ENCODE measurements around the gene TMED9. TPM values are rescaled to one million over a fixed set of nuclear protein-coding genes. Genes with fewer than 3 reads are reported as not detected.

Gene TMED9
- polyA plus RNA-seq, 1 experiment, result 307 TPM

- Histone ChIP-seq H3K4me3 (ENCODE audit: low read depth, low read length) (no peak overlapping the region), H3K27me3 (ENCODE audit: control insufficient read depth, insufficient read depth, low read length) (peaks cover 11% of the 10 kb centered on the region), H3K9me3 (ENCODE audit: control insufficient read depth, insufficient read depth, low read length) (no peaks in the 10 kb centered on the region), H3K27ac (ENCODE audit: low read depth, low read length) (no peak overlapping the region)
- DNase-seq (ENCODE audit: low read depth, low spot score), result no peak
- CTCF ChIA-PET, result no interaction called here
- POLR2A ChIA-PET, result interaction anchor here (0.9 kb wide), 1 partner anchor 27 kb away, joined by 3 read pairs; no protein-coding TSS in a partner anchor
- no peak for TF ChIP-seq CTCF (IDR thresholded peaks at IDR 0.05; ENCODE audit: low read depth, low read length)
These were observed 27.0 kb upstream of the TMED9 start for GRCh38 chr5:177565046-177565445.

GRCh38 chr5:177568326-177568725 lies 23.7 kb upstream of the TMED9 start:
- H3K9me3 ChIP-seq (ENCODE audit: control insufficient read depth, insufficient read depth, low read length), result no peaks in the 10 kb centered on the region
- no peak for DNase-seq (ENCODE audit: low read depth, low spot score)
- H3K4me3 ChIP-seq (ENCODE audit: low read depth, low read length), result no peak overlapping the region
- TF ChIP-seq CTCF (IDR thresholded peaks at IDR 0.05; ENCODE audit: low read depth, low read length), result no peak
- POLR2A ChIA-PET, result interaction anchor here (0.7 kb wide), 1 partner anchor 92 kb away, joined by 10 read pairs; no protein-coding TSS in a partner anchor
- CTCF ChIA-PET, result no interaction called here
- peaks cover 10% of the 10 kb centered on the region for H3K27me3 ChIP-seq (ENCODE audit: control insufficient read depth, insufficient read depth, low read length)
- no peak overlapping the region for H3K27ac ChIP-seq (ENCODE audit: low read depth, low read length)

GRCh38 chr5:177569894-177570293 lies 22.1 kb upstream of the TMED9 start:
- Histone ChIP-seq H3K27me3 (ENCODE audit: control insufficient read depth, insufficient read depth, low read length) (peaks cover 16% of the 10 kb centered on the region), H3K27ac (ENCODE audit: low read depth, low read length) (no peak overlapping the region), H3K4me3 (ENCODE audit: low read depth, low read length) (no peak overlapping the region), H3K9me3 (ENCODE audit: control insufficient read depth, insufficient read depth, low read length) (no peaks in the 10 kb centered on the region)
- ChIA-PET POLR2A (no interaction called here), CTCF (interaction anchor here (0.8 kb wide), 1 partner anchor 9 kb away, joined by 3 read pairs; no protein-coding TSS in a partner anchor)
- TF ChIP-seq CTCF (IDR thresholded peaks at IDR 0.05; ENCODE audit: low read depth, low read length), result no peak
- DNase-seq (ENCODE audit: low read depth, low spot score), result no peak

- POLR2A ChIA-PET, result no interaction called here
- Histone ChIP-seq H3K9me3 (ENCODE audit: control insufficient read depth, insufficient read depth, low read length) (no peaks in the 10 kb centered on the region), H3K4me3 (ENCODE audit: low read depth, low read length) (no peak overlapping the region), H3K27ac (ENCODE audit: low read depth, low read length) (no peak overlapping the region), H3K27me3 (ENCODE audit: control insufficient read depth, insufficient read depth, low read length) (peaks cover 14% of the 10 kb centered on the region)
- CTCF ChIA-PET, result no interaction called here
- DNase-seq (ENCODE audit: low read depth, low spot score), result no peak
- no peak for TF ChIP-seq CTCF (IDR thresholded peaks at IDR 0.05; ENCODE audit: low read depth, low read length)
These were observed 16.5 kb upstream of the TMED9 start for GRCh38 chr5:177575488-177575887.

- TF ChIP-seq CTCF (IDR thresholded peaks at IDR 0.05; ENCODE audit: low read depth, low read length), result no peak
- H3K27ac ChIP-seq (ENCODE audit: low read depth, low read length), result no peak overlapping the region
- CTCF ChIA-PET, result no interaction called here
- H3K9me3 ChIP-seq (ENCODE audit: control insufficient read depth, insufficient read depth, low read length), result no peaks in the 10 kb centered on the region
- H3K27me3 ChIP-seq (ENCODE audit: control insufficient read depth, insufficient read depth, low read length), result peaks cover 14% of the 10 kb centered on the region
- POLR2A ChIA-PET, result interaction anchor here (0.5 kb wide), 1 partner anchor 21 kb away, joined by 6 read pairs; no protein-coding TSS in a partner anchor
- no peak overlapping the region for H3K4me3 ChIP-seq (ENCODE audit: low read depth, low read length)
- no peak for DNase-seq (ENCODE audit: low read depth, low spot score)
These were observed 15.8 kb upstream of the TMED9 start for GRCh38 chr5:177576169-177576568.
